ENCODE measurements around the gene RPTN.

GRCh38 chr1:152153996-152154395 lies 5.0 kb downstream of the RPTN start:
- TF ChIP-seq CTCF (conservative IDR thresholded peaks at IDR 0.05; ENCODE audit: low read length) (no peak), EZH2phosphoT487 (IDR thresholded peaks at IDR 0.05; ENCODE audit: borderline replicate concordance) (no peak)
